NT2/D1 (cell line): Measurements from ENCODE around the gene SPDYE6.
A peak's percentile ranks its signal among the peaks of the same experiment; 100 is the strongest.

Experiments used
- DNase-seq: peaks from one replicate; pipeline ENCODE4 v3.0.0-alpha.2; 2011; ENCODE audit warnings: low read depth, low spot score
- H3K27me3 ChIP-seq: 2 replicates; pipeline ENCODE4 v1.6.0; 2011; ENCODE audit warnings: mild to moderate bottlenecking; ENCODE audit not compliant: insufficient read length, insufficient read depth
- H3K36me3 ChIP-seq: 2 replicates; pipeline ENCODE4 v1.6.1; 2011; ENCODE audit warnings: mild to moderate bottlenecking, low read length, mixed read lengths; ENCODE audit not compliant: insufficient read depth, insufficient read length
- H3K4me1 ChIP-seq: 2 replicates; pipeline ENCODE4 v1.5.1; 2011; ENCODE audit not compliant: insufficient read depth, insufficient read length
- H3K4me3 ChIP-seq: 2 replicates; pipeline ENCODE4 v1.5.1; 2011; ENCODE audit warnings: low read depth; ENCODE audit not compliant: insufficient read length
- H3K9ac ChIP-seq: 2 replicates; pipeline ENCODE4 v1.6.0; 2011; ENCODE audit warnings: low read depth; ENCODE audit not compliant: insufficient read length
- H3K9me3 ChIP-seq: 2 replicates; pipeline ENCODE4 v1.5.1; 2011; ENCODE audit warnings: mild to moderate bottlenecking, low read length; ENCODE audit not compliant: insufficient read depth
- SUZ12 ChIP-seq: IDR thresholded peaks from 2 replicates; pipeline ENCODE4 v1.6.1; 2011; ENCODE audit not compliant: insufficient read length, insufficient read depth; ENCODE audit errors: extremely low read depth
- YY1 ChIP-seq: IDR thresholded peaks from 2 replicates; pipeline ENCODE4 v1.6.1; 2011; ENCODE audit not compliant: insufficient read length, insufficient read depth
- ZNF274 ChIP-seq: IDR thresholded peaks from 2 replicates; pipeline ENCODE4 v1.6.1; 2011; ENCODE audit warnings: mild to moderate bottlenecking, low read depth, low read length

SPDYE6 gene

GRCh38 chr7:102321351-102322201 is 34.7 kb downstream of the SPDYE6 start:
- DNase-seq, result no peak
- no peak for TF ChIP-seq SUZ12
- no peak for TF ChIP-seq YY1
- no peak for TF ChIP-seq ZNF274
- Histone ChIP-seq H3K4me3 (no peak overlapping the region), H3K4me1 (peaks cover 10% of the 10 kb centered on the region), H3K36me3 (peaks cover 9% of the 10 kb centered on the region), H3K9ac (no peak overlapping the region), H3K27me3 (no peaks in the 10 kb centered on the region), H3K9me3 (no peaks in the 10 kb centered on the region)

GRCh38 chr7:102320601-102321350 is 35.5 kb downstream of the SPDYE6 start:
- no peak for DNase-seq
- no peaks in the 10 kb centered on the region for H3K9me3 ChIP-seq
- H3K4me3 ChIP-seq, result no peak overlapping the region
- H3K4me1 ChIP-seq, result peaks cover 10% of the 10 kb centered on the region
- H3K27me3 ChIP-seq, result no peaks in the 10 kb centered on the region
- H3K36me3 ChIP-seq, result peaks cover 9% of the 10 kb centered on the region
- no peak overlapping the region for H3K9ac ChIP-seq
- TF ChIP-seq SUZ12 (no peak), ZNF274 (no peak), YY1 (no peak)

- no peaks in the 10 kb centered on the region for H3K9me3 ChIP-seq
- H3K9ac ChIP-seq, result no peak overlapping the region
- TF ChIP-seq YY1, result no peak
- TF ChIP-seq SUZ12, result no peak
- no peak for TF ChIP-seq ZNF274
- H3K4me1 ChIP-seq, result peaks cover 10% of the 10 kb centered on the region
- H3K36me3 ChIP-seq, result peaks cover 9% of the 10 kb centered on the region
- DNase-seq, result no peak
- no peak overlapping the region for H3K4me3 ChIP-seq
- H3K27me3 ChIP-seq, result no peaks in the 10 kb centered on the region
These were observed 36.1 kb downstream of the SPDYE6 start for GRCh38 chr7:102320181-102320580.

- no peak for DNase-seq
- Histone ChIP-seq H3K4me1 (peaks cover 10% of the 10 kb centered on the region), H3K4me3 (no peak overlapping the region), H3K9ac (no peak overlapping the region), H3K27me3 (no peaks in the 10 kb centered on the region), H3K9me3 (no peaks in the 10 kb centered on the region), H3K36me3 (peaks cover 9% of the 10 kb centered on the region)
- TF ChIP-seq YY1 (no peak), SUZ12 (no peak), ZNF274 (no peak)
These were observed 36.6 kb downstream of the SPDYE6 start for GRCh38 chr7:102319671-102320070.

- no peaks in the 10 kb centered on the region for H3K9me3 ChIP-seq
- peaks cover 10% of the 10 kb centered on the region for H3K4me1 ChIP-seq
- peaks cover 13% of the 10 kb centered on the region for H3K36me3 ChIP-seq
- H3K9ac ChIP-seq, result no peak overlapping the region
- TF ChIP-seq SUZ12 (no peak), YY1 (no peak), ZNF274 (no peak)
- no peak overlapping the region for H3K4me3 ChIP-seq
- H3K27me3 ChIP-seq, result no peaks in the 10 kb centered on the region
- DNase-seq, result no peak
These were observed 37.7 kb downstream of the SPDYE6 start for GRCh38 chr7:102318482-102318971.

GRCh38 chr7:102317231-102318059 is 38.8 kb downstream of the SPDYE6 start:
- Histone ChIP-seq H3K9ac (peak overlapping the region; percentile 21), H3K9me3 (no peaks in the 10 kb centered on the region), H3K4me1 (peaks cover 10% of the 10 kb centered on the region), H3K27me3 (no peaks in the 10 kb centered on the region), H3K36me3 (peaks cover 13% of the 10 kb centered on the region), H3K4me3 (no peak overlapping the region)
- no peak for TF ChIP-seq ZNF274
- TF ChIP-seq YY1, result no peak
- TF ChIP-seq SUZ12, result no peak
- no peak for DNase-seq
